NAMALWA (cell line): ENCODE measurements around the gene BST1.
"Not testable (repeated sequence)": the region's sequence is repeated elsewhere in the genome, so short reads cannot be mapped to it uniquely, and the experiment has no call there.

Experiments used
- DNase-seq: peaks from one replicate; pipeline ENCODE4 v3.0.0-alpha.2; 2015; ENCODE audit warnings: low spot score

The BST1 gene

DNA sequence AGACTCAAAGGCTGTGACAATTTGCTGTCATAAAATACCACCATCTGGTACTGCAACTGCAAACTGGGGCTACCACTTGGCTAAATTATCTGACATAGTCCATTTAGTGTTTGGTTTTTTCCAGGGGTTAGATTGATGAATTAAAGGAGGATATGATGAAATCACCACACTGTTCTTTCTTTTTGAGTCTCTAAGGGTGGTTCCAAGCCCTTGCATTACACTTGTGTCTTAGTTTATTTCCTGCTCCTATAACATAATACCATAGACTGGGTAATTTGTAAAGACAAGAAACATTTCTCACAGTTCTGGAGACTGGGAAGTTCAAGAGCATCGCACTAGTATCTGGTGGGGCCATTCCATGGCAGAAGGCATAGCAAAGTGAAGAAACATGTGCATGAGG, 43.2 kb downstream of the BST1 start:
- no peak for DNase-seq

DNA sequence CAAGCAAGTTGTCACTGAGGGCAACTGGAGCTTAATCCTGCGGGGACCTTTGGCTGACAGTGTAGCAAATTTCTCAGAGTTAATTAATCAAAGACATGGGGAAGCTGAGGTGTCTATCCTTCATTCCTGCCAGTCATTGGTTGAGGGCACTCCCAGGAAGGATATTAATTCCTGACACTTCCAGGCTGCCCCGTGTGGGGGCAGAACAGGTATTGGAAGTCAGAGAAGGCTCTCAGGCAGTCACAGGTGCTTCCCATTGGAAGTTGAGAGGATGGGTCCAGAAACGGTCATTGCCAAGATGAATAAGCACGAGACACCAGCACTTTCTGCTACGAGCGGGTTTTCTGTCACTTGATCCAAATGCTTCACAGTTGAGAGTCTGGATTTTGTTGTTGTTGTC, 46.1 kb downstream of the BST1 start:
- DNase-seq, result no peak

DNA sequence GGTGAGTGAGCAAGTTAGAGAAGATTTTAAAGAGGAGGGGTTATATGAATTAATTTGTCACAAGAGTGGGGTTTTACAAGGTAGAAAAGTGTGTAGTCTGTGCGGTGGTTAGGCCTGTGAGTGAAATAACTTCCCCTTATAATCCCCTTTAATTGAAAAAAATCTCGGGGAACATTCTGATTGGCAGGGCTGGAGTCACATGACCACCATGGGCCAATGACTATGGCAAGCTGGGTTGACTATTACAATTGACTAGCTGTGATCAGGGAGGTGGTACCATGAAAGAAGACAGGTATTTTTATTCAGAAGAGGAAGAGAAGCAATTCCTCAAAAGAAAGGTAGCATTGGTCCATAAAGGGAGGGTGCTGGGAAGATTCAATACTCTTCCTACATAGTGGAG, 48.3 kb downstream of the BST1 start:
- no peak for DNase-seq

DNA sequence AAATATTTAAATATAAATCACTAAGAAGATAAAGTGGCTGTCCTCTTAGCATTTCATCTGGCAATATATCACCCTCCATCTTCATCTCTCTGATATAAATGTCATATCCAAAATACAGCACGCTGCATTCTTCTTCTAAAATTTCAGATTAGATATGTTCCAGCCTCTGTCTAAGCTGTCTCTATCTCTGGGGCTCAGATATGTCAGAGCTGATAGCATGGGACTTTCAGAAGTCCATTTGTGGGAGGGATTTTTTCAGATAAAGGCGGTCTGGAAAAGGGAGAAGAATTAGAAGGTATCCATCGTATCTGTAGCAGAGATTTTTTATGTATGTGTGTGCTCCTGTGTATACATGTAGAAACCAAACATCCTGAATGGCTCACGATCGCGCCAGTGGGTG, 50.2 kb downstream of the BST1 start:
- DNase-seq, result no peak

DNA sequence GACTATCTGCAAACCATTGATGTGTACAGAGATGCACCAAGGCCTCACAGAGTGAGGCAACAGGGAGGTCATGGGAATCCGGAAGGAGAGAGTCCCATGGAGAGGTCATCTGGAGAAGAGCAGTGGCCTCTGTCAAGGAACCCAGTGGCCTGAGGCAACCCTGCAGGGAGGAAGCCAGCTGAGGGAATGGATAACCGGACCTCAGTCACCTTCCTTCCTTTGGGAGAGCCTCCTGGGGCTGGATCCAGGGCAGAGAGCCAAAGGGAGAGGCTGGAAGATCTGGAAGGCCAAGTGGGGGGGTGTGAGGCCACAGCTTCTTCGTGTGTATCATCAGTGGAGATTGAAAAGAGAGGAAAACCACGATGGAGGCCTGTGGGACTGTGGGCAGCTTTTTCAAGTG, 50.9 kb downstream of the BST1 start:
- no peak for DNase-seq

DNA sequence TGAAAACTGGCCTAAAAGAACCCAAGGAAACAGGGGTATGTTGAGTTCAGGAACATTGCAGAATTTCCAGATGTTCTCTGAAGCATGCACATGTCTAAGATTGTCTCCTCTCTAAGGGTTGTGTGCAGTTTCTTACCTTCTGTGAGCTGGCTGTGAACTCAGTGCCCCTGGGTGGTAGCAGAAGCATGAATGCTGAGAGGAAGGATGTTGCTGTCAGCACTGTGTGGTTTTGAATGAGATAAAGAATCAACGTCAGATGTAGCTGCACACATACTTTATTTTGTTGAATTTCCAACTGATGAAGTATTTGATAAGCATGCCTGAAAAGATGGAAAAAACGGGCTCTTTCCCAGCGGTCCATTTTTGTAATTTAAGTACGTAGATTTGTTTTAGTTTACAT, 51.5 kb downstream of the BST1 start:
- no peak for DNase-seq

DNA sequence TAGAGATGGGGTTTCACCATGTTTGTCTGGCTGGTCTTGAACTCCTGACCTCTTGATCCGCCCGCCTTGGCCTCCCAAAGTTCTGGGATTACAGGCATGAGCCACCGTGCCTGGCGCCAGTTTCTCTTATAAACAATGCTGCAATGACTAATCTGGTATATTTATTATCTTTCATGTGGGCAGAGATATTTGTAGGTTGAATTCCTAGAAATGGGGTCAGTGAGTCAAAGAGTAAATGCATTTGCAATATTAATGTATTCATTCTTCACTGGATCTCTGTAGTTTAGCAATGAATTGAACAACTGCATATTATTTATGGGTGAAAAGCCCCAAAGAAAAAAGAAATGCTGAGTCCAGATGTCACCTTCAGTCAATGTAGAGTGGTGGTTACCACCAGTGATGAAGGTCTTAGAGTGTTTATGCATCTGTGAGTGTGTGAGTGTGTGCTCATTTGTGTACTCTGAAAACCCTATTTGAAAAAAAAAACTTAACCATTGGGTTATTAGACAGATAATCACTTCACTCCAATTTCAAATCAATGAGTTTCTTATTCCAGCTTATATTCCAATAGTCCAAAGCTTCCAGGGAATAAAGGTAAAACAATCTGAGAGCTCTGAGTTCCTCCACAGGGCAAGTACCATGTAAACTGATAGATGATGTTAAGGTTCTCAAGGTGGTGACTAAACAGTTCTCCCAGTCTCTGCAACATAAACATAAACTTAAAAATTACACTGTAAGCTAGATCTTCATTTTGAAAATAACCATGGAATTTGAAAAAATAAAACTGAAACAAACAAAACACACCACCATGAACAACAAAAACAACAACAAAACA, 52.7 kb downstream of the BST1 start:
- DNase-seq, result peak; percentile 32

DNA sequence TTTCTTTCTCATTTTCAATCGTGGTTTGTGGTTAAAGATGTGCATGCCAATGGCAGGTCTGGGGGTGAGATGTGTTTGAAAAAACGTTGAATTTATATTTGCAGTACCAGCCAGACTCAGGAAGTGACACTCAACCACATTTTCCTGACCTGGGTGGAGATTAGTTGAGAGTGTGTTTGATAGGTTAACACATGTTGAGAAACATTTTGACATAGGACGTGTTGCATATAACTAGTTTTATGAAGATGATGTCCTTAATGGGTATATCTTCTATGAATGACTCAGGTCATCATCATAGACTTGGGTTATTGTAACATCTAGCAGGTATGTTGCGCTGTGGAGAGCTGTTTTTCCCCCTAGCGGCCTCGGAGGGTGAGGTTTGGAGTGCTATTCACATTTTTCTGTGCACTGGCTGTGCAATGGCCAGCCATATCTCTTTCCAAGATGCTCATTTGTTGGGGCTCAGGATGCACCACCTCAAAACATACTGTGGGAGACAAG, 53.5 kb downstream of the BST1 start:
- DNase-seq, result peak; percentile 91

DNA sequence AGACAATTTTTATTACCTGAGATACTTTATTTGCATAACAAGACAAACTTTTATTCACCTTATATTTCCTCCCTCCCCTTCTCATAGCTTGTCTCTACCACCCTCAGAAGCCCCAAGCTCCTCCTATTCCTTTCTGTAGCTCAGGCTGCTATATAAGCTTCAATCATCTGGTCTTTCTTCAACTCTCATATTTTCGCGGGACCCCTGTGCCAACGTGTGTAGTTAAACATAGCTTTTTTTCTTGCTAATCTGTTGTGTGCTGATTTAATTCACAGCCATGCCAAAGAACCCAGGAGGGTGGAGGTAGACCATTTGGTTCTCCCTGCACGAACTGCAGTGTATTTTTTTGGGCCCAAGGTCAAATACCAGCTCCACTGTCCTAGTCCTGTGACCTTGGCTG, 54.2 kb downstream of the BST1 start:
- peak; percentile 30 for DNase-seq

DNA sequence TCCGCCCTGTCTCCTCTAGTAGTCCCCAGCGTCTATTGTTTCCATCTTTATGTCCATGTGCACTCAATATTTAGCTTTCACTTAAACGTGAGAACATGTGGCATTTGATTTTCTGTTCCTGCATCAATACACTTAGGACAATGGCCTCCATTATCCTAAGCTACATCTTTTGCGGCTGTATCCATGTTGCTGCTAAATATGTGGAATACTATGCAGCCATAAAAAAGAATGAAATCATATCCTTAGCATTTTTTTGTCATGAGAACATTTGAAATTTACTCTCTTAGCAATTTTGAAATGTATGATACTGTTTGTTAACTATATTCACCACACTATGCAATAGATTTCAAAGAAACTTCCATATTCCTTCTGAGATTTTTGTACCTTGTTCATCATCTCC, 55.4 kb downstream of the BST1 start:
- DNase-seq, result no peak

DNA sequence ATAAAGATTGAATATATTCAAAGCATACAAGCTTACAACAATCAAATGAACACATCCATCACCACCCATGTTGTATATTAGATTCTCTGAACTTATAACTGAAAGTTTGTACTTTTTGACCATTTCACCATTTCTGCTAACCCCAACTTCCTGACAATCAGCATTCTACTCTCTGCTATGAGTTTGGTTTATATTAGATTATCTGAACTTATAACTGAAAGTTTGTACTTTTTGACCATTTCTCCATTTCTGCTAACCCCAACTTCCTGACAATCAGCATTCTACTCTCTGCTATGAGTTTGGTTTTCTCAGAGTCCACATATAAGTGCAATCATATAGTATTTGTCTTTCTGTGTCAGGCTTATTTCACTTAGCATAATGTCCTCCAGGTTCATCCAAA, 59.6 kb downstream of the BST1 start:
- DNase-seq, result not testable (repeated sequence)

DNA sequence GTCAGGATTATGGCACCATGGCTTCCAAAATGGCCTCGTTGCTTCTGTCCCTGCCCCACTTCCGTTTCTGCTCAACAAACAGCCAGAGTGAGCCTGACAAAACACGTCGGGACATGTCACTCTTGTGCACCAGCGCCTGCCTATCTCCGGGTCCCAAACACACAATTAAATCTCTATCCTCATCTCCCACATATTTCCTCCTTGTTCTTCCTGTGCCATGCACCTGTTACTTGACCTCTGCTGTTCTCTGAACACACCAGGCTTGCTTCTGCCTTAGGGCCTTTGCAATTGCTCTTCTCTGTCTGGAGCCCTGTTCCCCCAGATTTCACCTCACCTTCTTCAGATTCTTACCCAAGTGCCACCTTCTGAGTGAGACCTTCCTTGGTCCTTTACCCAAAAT, 62.5 kb downstream of the BST1 start:
- DNase-seq, result no peak

DNA sequence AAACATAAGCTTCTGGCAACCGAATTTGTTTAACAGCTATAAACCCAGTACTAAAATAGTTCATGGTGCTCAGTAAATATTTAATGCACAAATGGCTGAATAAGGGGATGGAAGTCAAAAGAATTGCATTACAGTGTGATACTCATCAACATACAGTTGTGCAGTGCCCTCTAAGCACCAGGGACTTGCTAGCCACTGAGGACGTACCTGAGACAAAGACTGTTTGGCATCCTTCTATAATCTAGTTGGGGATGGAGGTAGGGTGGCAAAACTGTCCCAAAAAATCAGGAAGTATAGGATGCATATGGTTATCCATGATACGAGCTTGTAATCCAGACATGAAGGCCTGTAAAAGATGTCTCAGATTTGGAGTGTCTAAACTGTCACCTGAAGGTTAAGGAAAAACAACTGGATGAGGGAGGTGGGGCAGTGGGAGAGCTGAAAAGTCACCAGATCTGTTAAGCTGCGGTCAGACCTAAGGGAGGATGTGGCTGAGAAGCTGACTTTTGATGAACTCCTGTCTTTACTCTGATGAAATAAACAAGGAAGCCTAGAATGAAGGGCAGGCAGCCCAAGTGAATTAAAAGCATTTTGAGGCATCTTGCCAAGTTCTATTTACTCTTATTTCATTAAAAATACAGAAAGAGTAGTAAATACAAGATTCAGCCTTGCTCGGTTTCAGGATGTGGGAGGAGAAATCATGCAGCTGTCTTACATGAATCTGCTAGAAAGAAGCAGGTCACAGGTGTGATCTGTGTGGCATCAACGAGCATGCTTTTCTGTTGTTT, 63.2 kb downstream of the BST1 start:
- peak; percentile 59 for DNase-seq

DNA sequence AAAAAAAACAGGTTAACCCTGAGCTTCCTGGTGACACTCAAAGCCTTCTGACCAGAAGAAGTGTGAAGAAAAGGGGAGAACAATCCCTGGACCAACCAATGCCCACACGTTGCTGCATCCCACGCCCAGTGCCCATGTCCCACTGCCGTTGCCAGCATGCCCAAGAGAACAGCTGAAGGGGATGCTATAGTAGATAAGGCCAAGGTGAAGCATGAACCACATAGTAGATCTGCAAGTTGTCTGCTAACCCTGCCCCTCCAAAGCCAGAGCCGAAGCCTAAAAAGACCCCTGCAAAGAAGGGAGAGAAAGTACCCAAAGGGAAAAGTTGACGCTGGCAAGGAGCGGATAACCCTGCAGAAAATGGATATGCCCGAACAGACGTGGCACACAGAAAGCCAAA, 64.0 kb downstream of the BST1 start:
- no peak for DNase-seq

DNA sequence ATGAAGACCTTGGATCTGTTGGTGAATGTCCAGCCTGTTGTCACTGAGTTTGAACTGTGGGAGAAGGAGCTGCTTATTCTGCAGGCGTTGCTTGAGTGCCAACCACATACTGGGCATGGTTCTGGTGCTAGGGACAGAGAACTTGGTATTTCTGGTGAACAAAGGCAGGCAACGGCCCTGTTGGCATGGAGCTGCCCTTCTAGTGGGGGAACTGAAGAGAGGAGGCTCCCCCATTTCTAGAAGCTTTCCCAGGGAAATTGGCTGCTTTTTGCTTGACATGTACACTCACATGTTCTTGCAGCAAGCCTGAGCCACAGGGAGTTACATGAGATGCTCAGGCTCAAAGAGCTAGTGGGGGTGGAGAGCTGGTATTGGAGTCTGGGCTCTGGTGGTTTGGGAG, 66.3 kb downstream of the BST1 start:
- no peak for DNase-seq

DNA sequence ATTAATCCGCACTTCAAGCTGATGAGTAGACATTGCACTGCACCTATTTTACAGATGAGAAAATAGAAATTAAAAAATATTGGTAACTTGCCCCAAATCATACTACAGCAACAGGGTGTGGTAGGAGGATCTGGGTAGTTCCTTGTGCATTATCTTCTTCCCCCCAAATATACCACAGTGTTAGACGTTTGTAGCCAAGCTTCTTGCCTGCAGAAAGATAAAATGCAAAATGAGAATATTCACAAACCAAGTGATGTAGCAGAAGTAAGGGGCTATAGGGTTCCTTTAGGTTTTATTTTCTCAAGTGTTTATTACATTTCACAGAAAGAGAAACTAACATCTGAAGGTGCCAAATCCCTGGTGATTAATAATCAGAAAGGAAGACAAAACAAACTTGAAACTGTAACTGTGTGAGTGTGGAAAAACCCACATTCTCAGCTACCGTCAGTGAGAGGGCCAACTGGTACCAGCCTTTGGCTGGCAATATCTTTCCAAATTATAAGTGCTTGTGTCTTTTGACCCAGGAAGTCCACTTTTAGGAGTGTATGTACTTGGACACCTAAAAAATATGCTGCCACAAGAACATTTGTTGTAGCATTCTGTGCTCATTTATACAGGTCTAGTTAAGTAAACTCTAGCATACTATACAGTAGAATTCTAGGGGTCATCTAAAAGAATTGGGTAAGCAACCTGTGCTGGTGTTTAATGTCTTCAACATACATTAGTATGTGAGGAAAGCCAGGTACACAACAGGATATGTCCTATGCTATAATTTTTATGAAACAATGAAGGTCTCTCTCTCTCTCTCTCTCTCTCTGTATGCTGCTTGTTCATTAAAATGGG, 68.6 kb downstream of the BST1 start:
- DNase-seq, result peak; percentile 44

DNA sequence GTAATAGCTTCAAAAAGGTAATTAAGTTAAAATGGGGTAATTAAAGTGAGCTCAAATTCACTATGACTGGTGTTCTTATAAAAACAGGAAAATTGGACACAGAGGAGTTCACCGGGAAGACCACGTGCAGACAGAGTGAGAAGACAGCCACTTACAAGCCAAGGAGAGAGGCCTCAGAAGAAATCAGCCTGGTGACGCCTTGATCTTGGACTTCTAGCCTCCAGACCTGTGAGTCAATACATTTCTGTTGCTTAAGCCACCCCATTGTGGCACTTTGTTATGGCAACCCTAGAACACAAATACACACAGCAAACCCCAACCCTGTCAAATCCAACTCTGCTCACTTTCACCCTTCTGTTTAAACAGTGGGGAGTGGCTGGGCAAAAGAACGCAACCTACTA, 71.2 kb downstream of the BST1 start:
- no peak for DNase-seq

DNA sequence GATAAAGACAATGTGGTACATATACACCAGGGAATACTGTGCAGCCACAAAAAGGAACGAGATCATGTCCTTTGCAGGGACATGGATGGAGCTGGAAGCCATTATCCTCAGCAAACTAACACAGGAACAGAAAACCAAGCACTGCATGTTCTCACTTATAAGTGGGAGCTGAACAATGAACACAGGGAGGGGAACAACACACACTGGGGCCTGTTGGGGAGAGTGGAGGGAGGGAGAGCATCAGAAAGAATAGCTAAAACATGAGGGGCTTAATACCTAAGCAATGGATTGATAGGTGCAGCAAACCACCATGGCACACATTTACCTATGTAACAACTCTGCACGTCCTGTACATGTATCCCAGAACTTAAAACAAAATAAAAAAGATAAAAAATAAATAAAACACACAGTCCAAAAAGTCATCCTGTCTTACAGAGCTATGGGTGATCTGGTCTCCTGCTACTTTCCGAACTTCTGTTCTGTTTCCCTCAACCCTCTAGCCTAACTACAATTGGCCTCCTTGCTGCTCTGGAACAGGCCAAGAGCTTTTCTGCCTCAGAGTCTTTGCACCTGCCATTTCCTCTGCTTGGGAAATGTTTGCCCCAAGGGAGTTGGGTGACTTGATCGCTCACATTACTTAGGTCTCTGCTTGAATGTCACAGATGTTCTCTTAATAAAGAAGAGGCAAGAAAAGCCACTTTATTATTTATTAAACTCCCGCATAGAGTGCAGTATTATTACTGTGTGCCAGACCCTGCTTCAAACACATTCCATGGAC, 74.2 kb downstream of the BST1 start:
- peak; percentile 96 for DNase-seq

DNA sequence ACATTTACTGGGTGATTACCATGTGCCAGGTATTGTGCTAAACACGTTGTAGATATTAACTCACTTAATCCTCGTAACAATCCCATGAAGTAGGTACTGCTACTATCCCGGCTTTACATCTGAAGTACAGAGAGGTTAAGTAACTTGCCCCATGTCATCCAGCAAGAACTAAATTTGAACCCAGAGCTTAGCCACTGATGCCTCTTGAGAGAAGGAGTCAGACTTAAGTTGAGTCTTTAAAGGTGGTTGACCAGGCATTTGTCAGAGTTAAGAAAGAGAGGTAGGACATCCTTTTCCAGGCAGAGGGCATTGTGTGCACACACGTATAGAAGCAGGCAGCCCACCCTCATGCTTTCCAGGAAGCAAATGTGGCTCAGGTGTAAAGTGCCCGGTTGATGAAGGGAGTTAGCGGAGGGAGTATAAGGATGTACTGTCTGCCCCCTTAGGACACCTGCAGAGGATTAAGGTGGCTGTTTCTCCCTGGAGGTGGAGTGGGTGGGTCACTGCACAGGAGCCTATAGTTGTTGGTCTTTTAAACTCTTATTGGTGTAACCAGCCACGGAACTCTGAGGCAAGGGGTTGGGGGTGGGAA, 74.9 kb downstream of the BST1 start:
- DNase-seq, result peak; percentile 94

DNA sequence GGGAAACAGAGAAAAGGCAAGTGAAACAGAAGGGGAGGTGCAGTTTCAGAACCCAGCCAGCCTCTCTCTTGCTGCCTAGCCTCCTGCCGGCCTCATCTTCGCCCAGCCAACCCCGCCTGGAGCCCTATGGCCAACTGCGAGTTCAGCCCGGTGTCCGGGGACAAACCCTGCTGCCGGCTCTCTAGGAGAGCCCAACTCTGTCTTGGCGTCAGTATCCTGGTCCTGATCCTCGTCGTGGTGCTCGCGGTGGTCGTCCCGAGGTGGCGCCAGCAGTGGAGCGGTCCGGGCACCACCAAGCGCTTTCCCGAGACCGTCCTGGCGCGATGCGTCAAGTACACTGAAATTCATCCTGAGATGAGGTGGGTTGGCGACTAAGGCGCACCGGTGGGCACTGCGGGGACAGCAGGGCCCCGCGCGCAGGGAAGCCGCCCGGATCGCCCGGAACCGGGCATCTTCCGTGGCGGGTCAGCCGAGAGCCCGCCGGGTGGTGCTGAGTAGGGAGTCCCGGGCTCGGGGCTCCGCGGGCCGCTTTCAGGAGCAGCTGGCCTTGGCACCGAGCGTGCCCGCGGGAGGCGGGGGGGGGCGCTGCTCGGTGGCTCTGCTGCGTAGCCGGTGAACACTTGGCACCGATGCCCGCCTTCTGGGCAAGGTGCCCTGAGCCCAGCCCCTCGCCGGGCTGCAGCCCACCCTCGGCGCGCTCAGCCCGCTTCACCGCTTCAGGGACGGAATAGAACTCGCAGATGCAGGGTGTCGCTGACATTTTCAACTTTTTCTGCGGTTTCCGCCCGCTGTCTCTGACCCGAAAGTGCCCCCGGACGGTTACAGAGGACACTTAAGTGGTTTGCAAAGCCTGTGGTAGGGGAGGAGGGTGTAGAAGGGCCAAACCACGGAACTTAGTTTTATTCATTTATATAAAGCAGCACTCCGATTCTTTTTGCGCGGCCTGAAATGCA, 75.7 kb downstream of the BST1 start, which contains the start of gene CD38:
TSS of gene CD38 (plus strand) at position 40 of the 953 bp plus-strand sequence. CDS start at position 127, 87 bp downstream.
- DNase-seq, result peak; percentile 74
